Activated B cell treated with CpG ODN at 0.5 μM for 24 hours (primary cell): ENCODE data around the gene COMT. TPM values are rescaled to one million over a fixed set of nuclear protein-coding genes. Genes with fewer than 3 reads are reported as not detected.

Source experiments
- ATAC-seq: fragments of 200-7000 bp; cut with Tn5 transposase; one replicate; pipeline ENCODE4 v1.10.0; 2021; ENCODE audit warnings: low read depth, mild to moderate bottlenecking, moderate library complexity
- CTCF ChIA-PET: fragments of 350-600 bp; sonication (Branson Sonifier 250); formaldehyde crosslinking; loops from one replicate; lab custom pipeline; 2021; ENCODE audit warnings: antibody characterized with exemption; lab: Charles Lee
- POLR2A ChIA-PET: fragments of 350-600 bp; sonication (Branson Sonifier 250); formaldehyde crosslinking; loops from one replicate; lab custom pipeline; 2021; ENCODE audit warnings: antibody characterized with exemption; lab: Charles Lee
- DNase-seq: peaks from one replicate; pipeline ENCODE4 v3.0.0; 2022
- H3K27ac Mint-ChIP-seq: one replicate; pipeline ENCODE4 v1.8.0; 2020; ENCODE audit warnings: mixed read lengths
- H3K27me3 Mint-ChIP-seq: one replicate; pipeline ENCODE4 v1.8.0; 2021; ENCODE audit warnings: mixed read lengths
- H3K36me3 Mint-ChIP-seq: one replicate; pipeline ENCODE4 v1.8.0; 2021; ENCODE audit warnings: low read depth, mixed read lengths
- H3K4me1 Mint-ChIP-seq: one replicate; pipeline ENCODE4 v1.8.0; 2021; ENCODE audit warnings: mixed read lengths
- H3K4me3 Mint-ChIP-seq: one replicate; pipeline ENCODE4 v1.8.0; 2020; ENCODE audit warnings: mild to moderate bottlenecking, mixed read lengths
- H3K9me3 Mint-ChIP-seq: one replicate; pipeline ENCODE4 v1.8.0; 2020; ENCODE audit warnings: mixed read lengths
- intact Hi-C: fragments of 100-400 bp; cut with micrococcal nuclease; formaldehyde crosslinking; loops from one replicate; pipeline ENCODE4 v1.15.1; 2024
- total RNA-seq: library from RNA; stranded (reverse); gene quantifications from 2 replicates; pipeline ENCODE4 v1.2.3, GENCODE V29; 2022
- TF ChIP-seq, protein P1 (sequence below): fragments of 200-600 bp; IDR thresholded peaks from one replicate; pipeline ENCODE4 v1.8.0; 2022; ENCODE audit warnings: antibody characterized with exemption, mild to moderate bottlenecking

The COMT gene
- total RNA-seq, 1 donor from 2014 or later = 40.6 TPM

- Mint-ChIP-seq H3K27ac (no peak overlapping the region), H3K4me3 (no peak overlapping the region), H3K36me3 (peaks cover 19% of the 10 kb centered on the region), H3K4me1 (peaks cover 19% of the 10 kb centered on the region), H3K27me3 (no peaks in the 10 kb centered on the region), H3K9me3 (no peaks in the 10 kb centered on the region)
- DNase-seq (no peak), ATAC-seq (no peak)
- TF ChIP-seq, protein P1, sequence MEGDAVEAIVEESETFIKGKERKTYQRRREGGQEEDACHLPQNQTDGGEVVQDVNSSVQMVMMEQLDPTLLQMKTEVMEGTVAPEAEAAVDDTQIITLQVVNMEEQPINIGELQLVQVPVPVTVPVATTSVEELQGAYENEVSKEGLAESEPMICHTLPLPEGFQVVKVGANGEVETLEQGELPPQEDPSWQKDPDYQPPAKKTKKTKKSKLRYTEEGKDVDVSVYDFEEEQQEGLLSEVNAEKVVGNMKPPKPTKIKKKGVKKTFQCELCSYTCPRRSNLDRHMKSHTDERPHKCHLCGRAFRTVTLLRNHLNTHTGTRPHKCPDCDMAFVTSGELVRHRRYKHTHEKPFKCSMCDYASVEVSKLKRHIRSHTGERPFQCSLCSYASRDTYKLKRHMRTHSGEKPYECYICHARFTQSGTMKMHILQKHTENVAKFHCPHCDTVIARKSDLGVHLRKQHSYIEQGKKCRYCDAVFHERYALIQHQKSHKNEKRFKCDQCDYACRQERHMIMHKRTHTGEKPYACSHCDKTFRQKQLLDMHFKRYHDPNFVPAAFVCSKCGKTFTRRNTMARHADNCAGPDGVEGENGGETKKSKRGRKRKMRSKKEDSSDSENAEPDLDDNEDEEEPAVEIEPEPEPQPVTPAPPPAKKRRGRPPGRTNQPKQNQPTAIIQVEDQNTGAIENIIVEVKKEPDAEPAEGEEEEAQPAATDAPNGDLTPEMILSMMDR = no peak
- intact Hi-C loops = no loop called here
- POLR2A ChIA-PET = no interaction called here
- CTCF ChIA-PET = no interaction called here
These were observed 46.3 kb upstream of the COMT start for GRCh38 chr22:19895160-19895849.

DNA sequence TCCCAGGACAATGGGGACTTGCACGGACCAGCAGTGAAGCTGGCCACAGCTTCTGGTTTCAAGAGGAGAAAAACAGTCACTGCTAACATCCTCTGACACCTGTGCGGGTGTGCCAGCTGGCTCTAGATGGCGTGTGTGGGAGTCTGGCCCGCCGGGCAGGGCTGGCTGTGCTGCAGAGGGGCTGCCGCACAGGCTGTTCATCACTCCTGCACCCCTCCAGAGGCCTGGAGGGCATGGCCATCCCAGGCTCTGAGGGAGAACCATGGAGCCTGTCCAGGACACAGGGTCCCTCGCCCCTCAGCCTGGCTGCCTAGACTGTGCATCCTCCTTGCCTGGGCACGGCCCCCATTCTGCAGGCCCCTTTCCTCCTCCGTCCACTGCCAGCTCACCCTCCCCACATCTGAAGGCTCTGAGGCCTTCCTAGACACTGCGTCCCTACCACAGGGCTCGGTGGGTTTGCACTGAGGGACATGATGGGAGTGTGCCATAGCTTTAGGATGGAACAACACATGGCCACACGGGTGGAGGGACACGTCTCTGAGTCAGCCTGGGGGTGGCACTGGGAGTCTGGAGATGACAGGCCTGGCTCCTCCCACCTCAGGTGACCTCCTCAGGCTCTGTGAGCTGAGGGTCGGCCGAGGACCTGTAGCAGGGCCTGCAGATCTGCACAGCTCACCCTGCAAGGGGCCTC lies 44.8 kb upstream of the COMT start:
- no peaks in the 10 kb centered on the region for H3K27me3 Mint-ChIP-seq
- H3K4me3 Mint-ChIP-seq = no peak overlapping the region
- no peak for DNase-seq
- CTCF ChIA-PET = no interaction called here
- intact Hi-C loops = no loop called here
- no peaks in the 10 kb centered on the region for H3K9me3 Mint-ChIP-seq
- peaks cover 8% of the 10 kb centered on the region for H3K4me1 Mint-ChIP-seq
- peaks cover 24% of the 10 kb centered on the region for H3K36me3 Mint-ChIP-seq
- POLR2A ChIA-PET = no interaction called here
- no peak for ATAC-seq
- no peak overlapping the region for H3K27ac Mint-ChIP-seq
- TF ChIP-seq, protein P1 = no peak

- peaks cover 24% of the 10 kb centered on the region for H3K36me3 Mint-ChIP-seq
- ChIA-PET CTCF (no interaction called here), POLR2A (no interaction called here)
- no peak overlapping the region for H3K27ac Mint-ChIP-seq
- no peaks in the 10 kb centered on the region for H3K4me1 Mint-ChIP-seq
- no peak for DNase-seq
- intact Hi-C loops = no loop called here
- H3K9me3 Mint-ChIP-seq = no peaks in the 10 kb centered on the region
- TF ChIP-seq, protein P1 = no peak
- no peak overlapping the region for H3K4me3 Mint-ChIP-seq
- ATAC-seq = no peak
- no peaks in the 10 kb centered on the region for H3K27me3 Mint-ChIP-seq
These were observed 43.8 kb upstream of the COMT start for GRCh38 chr22:19897726-19898125.

DNA sequence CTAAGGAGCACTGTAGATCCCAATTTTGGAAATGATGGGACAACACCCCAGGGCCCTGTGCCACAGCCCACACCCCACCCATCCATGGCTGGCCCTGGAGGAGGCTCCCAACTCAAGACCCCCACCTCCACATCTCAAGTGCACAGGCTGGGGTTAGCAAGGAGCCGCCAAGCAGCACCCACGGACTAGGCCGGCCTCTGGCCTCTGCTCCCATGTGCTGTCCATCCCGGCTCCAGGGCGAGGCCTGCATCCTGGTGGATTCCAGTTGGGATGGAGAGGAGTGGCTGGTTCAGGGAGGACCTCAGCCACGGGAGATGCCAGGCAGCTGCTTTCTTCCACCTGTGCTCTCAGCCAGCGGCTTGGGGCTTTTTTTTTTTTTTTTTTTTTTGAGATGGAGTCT lies 43.4 kb upstream of the COMT start:
- TF ChIP-seq, protein P1 = no peak
- no peaks in the 10 kb centered on the region for H3K4me1 Mint-ChIP-seq
- H3K9me3 Mint-ChIP-seq = no peaks in the 10 kb centered on the region
- H3K36me3 Mint-ChIP-seq = peaks cover 24% of the 10 kb centered on the region
- DNase-seq (no peak), ATAC-seq (no peak)
- H3K27me3 Mint-ChIP-seq = no peaks in the 10 kb centered on the region
- ChIA-PET CTCF (interaction anchor here (1.0 to 1.3 kb wide), 2 partner anchors 12 to 168 kb away, joined by 3 to 5 read pairs; no protein-coding TSS in a partner anchor), POLR2A (no interaction called here)
- no peak overlapping the region for H3K4me3 Mint-ChIP-seq
- H3K27ac Mint-ChIP-seq = no peak overlapping the region
- intact Hi-C loops = no loop called here

GRCh38 chr22:19898831-19899567 lies 42.6 kb upstream of the COMT start:
- ChIA-PET CTCF (interaction anchor here (1.0 to 1.3 kb wide), 2 partner anchors 11 to 169 kb away, joined by 3 to 5 read pairs; no protein-coding TSS in a partner anchor), POLR2A (no interaction called here)
- intact Hi-C loops = no loop called here
- no peak overlapping the region for H3K27ac Mint-ChIP-seq
- TF ChIP-seq, protein P1 = no peak
- DNase-seq (no peak), ATAC-seq (no peak)
- peaks cover 23% of the 10 kb centered on the region for H3K36me3 Mint-ChIP-seq
- no peak overlapping the region for H3K4me3 Mint-ChIP-seq
- no peaks in the 10 kb centered on the region for H3K4me1 Mint-ChIP-seq
- H3K9me3 Mint-ChIP-seq = no peaks in the 10 kb centered on the region
- H3K27me3 Mint-ChIP-seq = no peaks in the 10 kb centered on the region
